ENCODE results near the gene STMN3.
"Not testable (repeated sequence)": the region's sequence is repeated elsewhere in the genome, so short reads cannot be mapped to it uniquely, and the experiment has no call there.

STMN3 gene

GRCh38 chr20:63610581-63611435 is 42.4 kb downstream of the STMN3 start:
- no peak overlapping the region for H2BK12ac ChIP-seq (ENCODE audit: low read length)
- no CpG with 5 or more reads among the region's 17 CpGs for WGBS (ENCODE audit: extremely low coverage, insufficient coverage, insufficient read length)
- H3K4me3 ChIP-seq (ENCODE audit: low read depth, low read length), result no peak overlapping the region
- no peaks in the 10 kb centered on the region for H3K79me2 ChIP-seq (ENCODE audit: control insufficient read depth, insufficient read depth, low read length, poor library complexity)
- H4K91ac ChIP-seq (ENCODE audit: low read depth, low read length), result no peak overlapping the region
- no peak overlapping the region for H2AFZ ChIP-seq (ENCODE audit: insufficient read depth, low read length, poor library complexity)
- no peak overlapping the region for H4K12ac ChIP-seq (ENCODE audit: low read depth, low read length)
- H3K9me3 ChIP-seq (ENCODE audit: insufficient read depth, low read depth, low read length), result peaks cover 8% of the 10 kb centered on the region
- peaks cover 13 to 14% of the 10 kb centered on the region in 2 experiments for H3K36me3 ChIP-seq (ENCODE audit: control insufficient read depth in 1 of 2, insufficient read depth in 2 of 2, low read length in 2 of 2)
- no peak overlapping the region for H3K18ac ChIP-seq (ENCODE audit: low read length)
- no peak overlapping the region for H2BK5ac ChIP-seq (ENCODE audit: low read depth, low read length, poor library complexity)
- no peak overlapping the region for H3K27ac ChIP-seq (ENCODE audit: low read depth, low read length)
- H2AK5ac ChIP-seq (ENCODE audit: low read length), result no peak overlapping the region
- no peak overlapping the region for H3K14ac ChIP-seq (ENCODE audit: low read length)
- no peaks in the 10 kb centered on the region for H3K27me3 ChIP-seq (ENCODE audit: insufficient read depth, low read length)
- DNase-seq, result no peak
- no peak overlapping the region for H3K4me2 ChIP-seq (ENCODE audit: low read length)
- H2BK120ac ChIP-seq (ENCODE audit: insufficient read depth, low read length, poor library complexity), result no peak overlapping the region
- H3K9ac ChIP-seq (ENCODE audit: low read length), result no peak overlapping the region
- no peak overlapping the region for H4K8ac ChIP-seq (ENCODE audit: low read depth, low read length)
- H3K23ac ChIP-seq (ENCODE audit: low read length), result no peak overlapping the region
- no peak overlapping the region for H3K4ac ChIP-seq (ENCODE audit: low read depth, low read length)
- no peaks in the 10 kb centered on the region for H3K4me1 ChIP-seq (ENCODE audit: control insufficient read depth in 1 of 2, insufficient read depth in 2 of 2, low read length in 2 of 2)
- no peaks in the 10 kb centered on the region for H3K79me1 ChIP-seq (ENCODE audit: low read length)

- Histone ChIP-seq H3K4me3 (ENCODE audit: low read depth, low read length) (no peak overlapping the region), H3K79me1 (ENCODE audit: low read length) (no peaks in the 10 kb centered on the region), H3K27ac (ENCODE audit: low read depth, low read length) (no peak overlapping the region)
These were observed 46.5 kb downstream of the STMN3 start for GRCh38 chr20:63606686-63607085.

GRCh38 chr20:63602321-63602720 is 50.9 kb downstream of the STMN3 start:
- Histone ChIP-seq H3K79me2 (ENCODE audit: control insufficient read depth, insufficient read depth, low read length, poor library complexity) (no peaks in the 10 kb centered on the region), H4K91ac (ENCODE audit: low read depth, low read length) (no peak overlapping the region), H3K23ac (ENCODE audit: low read length) (no peak overlapping the region), H3K18ac (ENCODE audit: low read length) (no peak overlapping the region), H3K4me3 (ENCODE audit: low read depth, low read length) (no peak overlapping the region), H3K4me1 (ENCODE audit: control insufficient read depth in 1 of 2, insufficient read depth in 2 of 2, low read length in 2 of 2) (no peaks in the 10 kb centered on the region), H4K8ac (ENCODE audit: low read depth, low read length) (no peak overlapping the region), H3K9ac (ENCODE audit: low read length) (no peak overlapping the region), H3K4me2 (ENCODE audit: low read length) (no peak overlapping the region), H3K79me1 (ENCODE audit: low read length) (no peaks in the 10 kb centered on the region), H2BK5ac (ENCODE audit: low read depth, low read length, poor library complexity) (no peak overlapping the region), H3K36me3 (ENCODE audit: control insufficient read depth in 1 of 2, insufficient read depth in 2 of 2, low read length in 2 of 2) (peaks cover 31 to 47% of the 10 kb centered on the region in 2 experiments), H2AFZ (ENCODE audit: insufficient read depth, low read length, poor library complexity) (no peak overlapping the region), H3K9me3 (ENCODE audit: insufficient read depth, low read depth, low read length) (peaks cover 3% of the 10 kb centered on the region), H2AK5ac (ENCODE audit: low read length) (no peak overlapping the region), H3K14ac (ENCODE audit: low read length) (no peak overlapping the region), H2BK12ac (ENCODE audit: low read length) (no peak overlapping the region), H2BK120ac (ENCODE audit: insufficient read depth, low read length, poor library complexity) (no peak overlapping the region), H3K4ac (ENCODE audit: low read depth, low read length) (no peak overlapping the region), H4K12ac (ENCODE audit: low read depth, low read length) (no peak overlapping the region), H3K27me3 (ENCODE audit: insufficient read depth, low read length) (no peaks in the 10 kb centered on the region), H3K27ac (ENCODE audit: low read depth, low read length) (no peak overlapping the region)
- WGBS (ENCODE audit: extremely low coverage, insufficient coverage, insufficient read length), result no CpG with 5 or more reads among the region's 3 CpGs
- DNase-seq, result no peak

More at GRCh38 chr20:63606686-63607085, 46.5 kb downstream of the STMN3 start:
- H3K4me1 ChIP-seq (ENCODE audit: control insufficient read depth in 1 of 2, insufficient read depth in 2 of 2, low read length in 2 of 2), result no peaks in the 10 kb centered on the region
- no peak overlapping the region for H3K4ac ChIP-seq (ENCODE audit: low read depth, low read length)
- no peaks in the 10 kb centered on the region for H3K79me2 ChIP-seq (ENCODE audit: control insufficient read depth, insufficient read depth, low read length, poor library complexity)
- H2AFZ ChIP-seq (ENCODE audit: insufficient read depth, low read length, poor library complexity), result no peak overlapping the region
- no peak overlapping the region for H2BK12ac ChIP-seq (ENCODE audit: low read length)
- no CpG with 5 or more reads among the region's 9 CpGs for WGBS (ENCODE audit: extremely low coverage, insufficient coverage, insufficient read length)
- no peak overlapping the region for H4K91ac ChIP-seq (ENCODE audit: low read depth, low read length)
- no peak overlapping the region for H3K4me2 ChIP-seq (ENCODE audit: low read length)
- H3K27me3 ChIP-seq (ENCODE audit: insufficient read depth, low read length), result no peaks in the 10 kb centered on the region
- no peak overlapping the region for H3K23ac ChIP-seq (ENCODE audit: low read length)
- H2BK120ac ChIP-seq (ENCODE audit: insufficient read depth, low read length, poor library complexity), result no peak overlapping the region
- no peak overlapping the region for H3K18ac ChIP-seq (ENCODE audit: low read length)
- H3K14ac ChIP-seq (ENCODE audit: low read length), result no peak overlapping the region
- DNase-seq, result no peak
- H4K8ac ChIP-seq (ENCODE audit: low read depth, low read length), result no peak overlapping the region
- no peak overlapping the region for H2AK5ac ChIP-seq (ENCODE audit: low read length)
- H3K9me3 ChIP-seq (ENCODE audit: insufficient read depth, low read depth, low read length), result peaks cover 1% of the 10 kb centered on the region
- H3K9ac ChIP-seq (ENCODE audit: low read length), result no peak overlapping the region
- peaks cover 14 to 19% of the 10 kb centered on the region in 2 experiments for H3K36me3 ChIP-seq (ENCODE audit: control insufficient read depth in 1 of 2, insufficient read depth in 2 of 2, low read length in 2 of 2)
- H2BK5ac ChIP-seq (ENCODE audit: low read depth, low read length, poor library complexity), result no peak overlapping the region
- no peak overlapping the region for H4K12ac ChIP-seq (ENCODE audit: low read depth, low read length)

- not testable (repeated sequence) for H2AK5ac ChIP-seq (ENCODE audit: low read length); H3K9me3 ChIP-seq (ENCODE audit: insufficient read depth, low read depth, low read length); H3K4me3 ChIP-seq (ENCODE audit: low read depth, low read length); H3K14ac ChIP-seq (ENCODE audit: low read length); H4K12ac ChIP-seq (ENCODE audit: low read depth, low read length); H3K4ac ChIP-seq (ENCODE audit: low read depth, low read length); H3K4me2 ChIP-seq (ENCODE audit: low read length); H3K27ac ChIP-seq (ENCODE audit: low read depth, low read length); DNase-seq; H2BK5ac ChIP-seq (ENCODE audit: low read depth, low read length, poor library complexity); H3K23ac ChIP-seq (ENCODE audit: low read length); H3K18ac ChIP-seq (ENCODE audit: low read length); H3K9ac ChIP-seq (ENCODE audit: low read length); H3K4me1 ChIP-seq (ENCODE audit: control insufficient read depth in 1 of 2, insufficient read depth in 2 of 2, low read length in 2 of 2); H2BK120ac ChIP-seq (ENCODE audit: insufficient read depth, low read length, poor library complexity); H4K91ac ChIP-seq (ENCODE audit: low read depth, low read length); H2AFZ ChIP-seq (ENCODE audit: insufficient read depth, low read length, poor library complexity); H2BK12ac ChIP-seq (ENCODE audit: low read length); H3K79me1 ChIP-seq (ENCODE audit: low read length); H3K27me3 ChIP-seq (ENCODE audit: insufficient read depth, low read length); H3K79me2 ChIP-seq (ENCODE audit: control insufficient read depth, insufficient read depth, low read length, poor library complexity); H4K8ac ChIP-seq (ENCODE audit: low read depth, low read length)
- no CpG with 5 or more reads among the region's 8 CpGs for WGBS (ENCODE audit: extremely low coverage, insufficient coverage, insufficient read length)
- peaks cover 31 to 47% of the 10 kb centered on the region in 2 experiments for H3K36me3 ChIP-seq (ENCODE audit: control insufficient read depth in 1 of 2, insufficient read depth in 2 of 2, low read length in 2 of 2)
These were observed 51.5 kb downstream of the STMN3 start for GRCh38 chr20:63601679-63602078.
